BLaER1 treated with 17β-estradiol and CSF1 and Interleukin-3, amounts not matched to agents 10 nM and 100 nM (cell line): ENCODE results near the gene CSF1R.

Source experiments
- H3K27ac ChIP-seq, 11 experiments: shearing (Covaris generic); formaldehyde crosslinking; 2 replicates each; pipeline ENCODE4 v1.8.1; 2022
- H3K27me3 ChIP-seq, 11 experiments: shearing (Covaris generic); formaldehyde crosslinking; 2 replicates each; pipeline ENCODE4 v1.8.1; 2022
- H3K36me3 ChIP-seq, 11 experiments: shearing (Covaris generic); formaldehyde crosslinking; 2 replicates each; pipeline ENCODE4 v1.8.1; 2022
- H3K4me1 ChIP-seq, 10 experiments: shearing (Covaris generic); formaldehyde crosslinking; 2 replicates each; pipeline ENCODE4 v1.8.1; 2022
- H3K4me2 ChIP-seq, 11 experiments: shearing (Covaris generic); formaldehyde crosslinking; 2 replicates each; pipeline ENCODE4 v1.8.1; 2022
- H3K4me3 ChIP-seq, 10 experiments: shearing (Covaris generic); formaldehyde crosslinking; 2 replicates each; pipeline ENCODE4 v1.8.1; 2022
- H3K9ac ChIP-seq, 11 experiments: shearing (Covaris generic); formaldehyde crosslinking; 2 replicates each; pipeline ENCODE4 v1.8.1; 2022
- H3K9me3 ChIP-seq, 11 experiments: shearing (Covaris generic); formaldehyde crosslinking; replicated peaks in 1 of 11; 2 replicates each; pipeline ENCODE4 v1.8.1; 2022
- H4K20me1 ChIP-seq, 11 experiments: shearing (Covaris generic); formaldehyde crosslinking; 2 replicates each; pipeline ENCODE4 v1.8.1; 2022
- Cebpa-rat ChIP-seq, 11 experiments: shearing (Covaris generic); IDR thresholded peaks; 2 replicates each; pipeline ENCODE4 v1.8.1; 2022

The CSF1R gene

GRCh38 chr5:150111122-150111521 is 24.8 kb upstream of the CSF1R start:
- 0 out of 22 replicates have a peak overlapping the region, but pooled peaks of 4 of the 11 experiments have one; percentile 2 to 22 (median 12) for H3K27ac ChIP-seq
- H3K4me3 ChIP-seq, result no peak overlapping the region
- no peak for TF ChIP-seq Cebpa-rat (IDR thresholded peaks at IDR 0.05)
- no peaks in the 10 kb centered on the region for H3K9me3 ChIP-seq
- peaks cover 0 to 24% (median 19%) of the 10 kb centered on the region in 11 experiments; a peak in 15 of 22 replicates for H3K36me3 ChIP-seq
- peak overlapping the region in 3 of 11 experiments; percentile 20 to 80 (median 66); a peak in 3 of 22 replicates for H3K4me2 ChIP-seq
- peaks cover 54 to 93% (median 69%) of the 10 kb centered on the region in 10 experiments for H3K4me1 ChIP-seq
- no peaks in the 10 kb centered on the region for H3K27me3 ChIP-seq
- no peaks in the 10 kb centered on the region for H4K20me1 ChIP-seq
- H3K9ac ChIP-seq, result 0 out of 22 replicates have a peak overlapping the region, but pooled peaks of 1 of the 11 experiments have one; percentile 25

DNA sequence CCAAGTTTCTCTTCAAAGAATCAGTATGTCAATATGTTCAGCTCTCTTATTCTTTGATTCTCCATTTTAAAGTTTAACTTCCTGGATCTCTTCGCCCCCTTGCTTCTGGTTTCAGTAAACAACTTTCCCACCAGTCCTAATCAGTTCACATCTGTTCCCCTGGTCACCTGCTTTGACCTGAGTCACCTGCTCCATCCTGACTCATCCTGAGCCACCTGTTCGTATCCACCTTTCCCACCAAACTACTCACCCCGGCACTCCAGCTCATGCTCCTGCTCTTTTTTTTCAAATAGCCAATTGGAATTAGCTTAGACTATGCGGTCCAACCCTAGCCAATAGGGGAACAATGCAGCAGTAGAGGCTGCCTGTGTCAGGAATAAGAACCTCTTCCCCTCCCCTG is 23.6 kb upstream of the CSF1R start:
- Histone ChIP-seq H3K9me3 (no peaks in the 10 kb centered on the region), H4K20me1 (no peaks in the 10 kb centered on the region), H3K4me2 (peak overlapping the region in 2 of 11 experiments; percentile 89; a peak in 2 of 22 replicates), H3K36me3 (peaks cover 0 to 12% (median 8%) of the 10 kb centered on the region in 11 experiments; a peak in 11 of 22 replicates), H3K4me1 (peaks cover 55 to 89% (median 68%) of the 10 kb centered on the region in 10 experiments), H3K27me3 (no peaks in the 10 kb centered on the region), H3K4me3 (no peak overlapping the region), H3K27ac (no peak overlapping the region), H3K9ac (no peak overlapping the region)
- no peak for TF ChIP-seq Cebpa-rat (IDR thresholded peaks at IDR 0.05)

DNA sequence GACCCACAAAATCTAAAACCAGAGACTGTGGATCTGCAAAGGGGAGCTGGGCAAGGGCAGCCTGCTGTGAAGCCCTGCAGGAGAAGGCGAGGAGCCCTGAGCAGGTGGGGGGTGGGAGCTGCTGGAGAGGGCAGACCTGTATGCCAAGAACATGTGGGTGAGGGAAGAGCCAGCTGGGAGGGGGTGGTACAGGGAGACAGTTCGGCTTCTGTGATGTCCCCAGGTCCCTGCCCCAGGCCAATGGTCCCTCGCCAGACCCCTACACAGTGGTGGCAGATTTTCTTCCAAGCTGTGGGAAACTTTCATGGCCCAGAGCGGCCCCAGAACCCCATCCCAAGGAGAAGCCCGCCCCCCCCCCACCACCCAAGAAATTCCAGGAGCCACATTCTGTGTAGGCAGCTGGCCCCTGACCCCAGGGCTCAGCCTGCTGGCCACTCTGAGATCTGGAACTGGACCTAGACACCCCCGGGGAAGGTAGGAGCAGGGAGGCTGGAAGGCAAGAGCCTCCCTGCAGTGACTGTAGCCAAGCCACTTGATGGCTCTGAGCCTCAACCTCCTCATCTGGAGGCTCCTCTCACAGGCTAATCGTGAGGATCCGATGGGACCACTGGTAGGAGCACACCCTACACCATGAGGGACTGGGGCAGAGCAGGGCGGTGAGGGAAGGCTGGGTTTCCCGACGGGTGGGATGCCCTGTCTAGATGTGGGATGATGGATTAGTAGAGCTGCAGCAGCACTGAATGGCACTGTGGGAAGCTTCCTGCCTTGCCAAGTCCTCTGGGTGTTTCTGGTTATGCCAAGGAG is 22.6 kb upstream of the CSF1R start:
- Histone ChIP-seq H3K27ac (peak overlapping the region in 4 of 11 experiments; percentile 11 to 49 (median 28); a peak in 4 of 22 replicates), H3K9me3 (no peaks in the 10 kb centered on the region), H4K20me1 (no peaks in the 10 kb centered on the region), H3K36me3 (peaks cover 0 to 2% (median 0%) of the 10 kb centered on the region in 11 experiments; a peak in 6 of 22 replicates), H3K4me3 (no peak overlapping the region), H3K27me3 (no peaks in the 10 kb centered on the region), H3K9ac (0 out of 22 replicates have a peak overlapping the region, but pooled peaks of 1 of the 11 experiments have one; percentile 60), H3K4me2 (peak overlapping the region in 5 of 11 experiments; percentile 56 to 89 (median 78); a peak in 11 of 22 replicates), H3K4me1 (peaks cover 45 to 90% (median 58%) of the 10 kb centered on the region in 10 experiments)
- TF ChIP-seq Cebpa-rat (IDR thresholded peaks at IDR 0.05), result no peak

DNA sequence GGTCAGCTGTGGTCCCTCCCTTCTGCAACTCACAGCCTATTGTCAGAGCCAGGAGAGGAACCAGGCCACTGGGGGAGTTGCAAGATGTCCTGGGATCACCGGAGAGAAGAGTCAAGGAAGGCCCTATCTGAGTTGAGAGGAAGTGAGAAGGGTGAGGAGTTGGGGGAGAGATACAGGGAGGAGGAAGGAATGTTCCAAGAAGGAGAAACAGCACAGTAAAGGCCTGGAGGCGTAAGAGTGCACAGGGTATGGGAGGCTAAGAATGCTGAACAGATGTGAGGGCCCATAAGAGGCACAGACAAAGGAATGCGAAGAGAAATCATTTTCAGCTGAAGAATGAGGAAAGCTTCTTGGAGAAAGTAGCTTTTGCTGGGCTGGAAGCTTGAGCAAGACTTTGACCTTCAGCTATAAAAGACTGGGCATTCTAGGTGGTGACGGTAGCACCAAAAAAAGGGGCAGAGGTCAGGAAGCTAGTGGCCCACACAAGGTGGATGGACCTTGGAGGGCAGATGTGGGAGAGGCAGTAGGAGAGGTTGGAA is 21.6 kb upstream of the CSF1R start:
- Histone ChIP-seq H3K27me3 (no peaks in the 10 kb centered on the region), H3K4me2 (peak overlapping the region in 8 of 11 experiments; percentile 1 to 89 (median 67); a peak in 13 of 22 replicates), H3K4me1 (peaks cover 36 to 90% (median 56%) of the 10 kb centered on the region in 10 experiments), H3K27ac (peak overlapping the region in 3 of 11 experiments; percentile 11 to 49 (median 20); a peak in 4 of 22 replicates), H3K4me3 (no peak overlapping the region), H3K9ac (peak overlapping the region in 1 of 11 experiments; percentile 60; a peak in 1 of 22 replicates), H3K36me3 (no peaks in the 10 kb centered on the region), H3K9me3 (no peaks in the 10 kb centered on the region), H4K20me1 (no peaks in the 10 kb centered on the region)
- no peak for TF ChIP-seq Cebpa-rat (IDR thresholded peaks at IDR 0.05)

DNA sequence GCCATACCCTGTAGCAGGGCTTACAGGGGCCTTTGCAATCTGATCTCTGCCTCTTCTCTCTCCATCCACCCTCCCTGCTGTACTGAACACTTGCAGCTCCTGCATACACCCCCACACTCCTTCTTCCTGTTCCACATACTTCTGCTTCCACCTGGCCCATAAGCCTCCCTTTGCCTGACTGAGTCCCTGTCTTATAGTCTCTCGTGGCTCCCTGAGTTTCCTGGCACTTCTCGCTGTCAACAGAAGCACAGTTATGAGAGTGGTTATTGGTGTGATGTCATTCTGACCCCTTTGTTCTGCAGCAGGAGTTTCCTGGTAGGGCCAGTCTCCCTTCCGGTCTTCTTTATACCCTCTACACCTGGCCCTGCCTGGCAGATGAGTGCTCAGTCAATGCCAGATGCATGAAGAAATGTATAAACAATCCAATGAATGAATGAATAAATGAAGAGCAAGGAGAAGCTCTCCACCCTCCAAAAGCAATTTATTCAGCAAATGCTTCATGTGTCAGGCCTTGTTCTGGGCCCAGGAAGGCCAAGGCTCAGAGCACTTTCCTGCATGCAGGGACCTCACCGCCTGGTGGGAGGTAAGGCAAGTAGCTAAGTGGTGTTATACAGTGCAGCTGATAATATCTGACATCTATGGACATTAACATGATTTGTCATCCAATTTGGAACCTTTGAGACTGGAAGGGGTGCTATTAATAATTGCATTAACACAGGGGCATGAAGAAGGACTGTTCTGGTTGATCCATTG is 20.5 kb upstream of the CSF1R start:
- Histone ChIP-seq H4K20me1 (no peaks in the 10 kb centered on the region), H3K27ac (peak overlapping the region in 3 of 11 experiments; percentile 13 to 45 (median 22); a peak in 5 of 22 replicates), H3K9ac (no peak overlapping the region; a peak in 1 of 22 replicates), H3K4me1 (peaks cover 25 to 90% (median 49%) of the 10 kb centered on the region in 10 experiments), H3K4me3 (no peak overlapping the region), H3K9me3 (no peaks in the 10 kb centered on the region), H3K36me3 (no peaks in the 10 kb centered on the region), H3K27me3 (no peaks in the 10 kb centered on the region), H3K4me2 (peak overlapping the region; percentile 36 to 89 (median 57))
- no peak for TF ChIP-seq Cebpa-rat (IDR thresholded peaks at IDR 0.05)

DNA sequence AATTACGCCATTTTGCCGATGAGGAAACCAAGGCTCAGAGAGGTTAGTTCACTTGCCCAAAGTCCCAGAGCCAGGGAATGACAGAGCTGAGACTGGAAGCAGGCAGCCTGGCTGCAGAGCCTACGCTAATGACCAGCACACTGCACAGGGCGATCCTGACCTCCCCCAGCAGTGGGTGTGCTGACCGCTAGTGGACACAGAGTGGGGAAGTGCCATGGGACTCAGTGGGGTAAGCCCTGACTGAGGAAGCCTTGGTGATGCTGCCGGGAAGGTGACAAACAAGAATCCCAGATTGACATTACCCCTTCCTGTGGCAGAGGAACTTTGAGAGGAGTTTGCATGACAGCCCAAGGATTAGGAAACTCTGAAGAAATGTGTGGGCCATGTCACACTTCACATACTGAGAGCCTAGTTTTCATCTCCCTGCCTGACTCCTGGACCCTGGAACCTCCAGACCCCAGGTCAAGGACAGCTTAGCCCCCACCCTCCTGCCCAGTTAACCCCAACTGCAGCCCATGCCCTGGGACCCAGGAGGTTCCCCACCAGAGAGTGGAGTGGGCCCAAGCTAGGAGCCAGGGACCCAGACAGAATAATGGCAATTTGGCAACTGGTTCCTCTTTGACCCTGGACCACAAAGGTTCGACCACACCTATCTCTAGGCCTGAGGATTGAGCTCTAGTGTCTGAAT is 19.7 kb upstream of the CSF1R start:
- peak overlapping the region; percentile 36 to 89 (median 57) for H3K4me2 ChIP-seq
- no peaks in the 10 kb centered on the region for H3K9me3 ChIP-seq
- H3K4me1 ChIP-seq, result peaks cover 20 to 90% (median 46%) of the 10 kb centered on the region in 10 experiments
- H3K4me3 ChIP-seq, result no peak overlapping the region
- no peak for TF ChIP-seq Cebpa-rat (IDR thresholded peaks at IDR 0.05)
- H3K27ac ChIP-seq, result peak overlapping the region in 4 of 11 experiments; percentile 13 to 45 (median 19); a peak in 6 of 22 replicates
- no peaks in the 10 kb centered on the region for H3K36me3 ChIP-seq
- H3K9ac ChIP-seq, result peak overlapping the region in 1 of 11 experiments; percentile 34; a peak in 1 of 22 replicates
- no peaks in the 10 kb centered on the region for H4K20me1 ChIP-seq
- H3K27me3 ChIP-seq, result no peaks in the 10 kb centered on the region

GRCh38 chr5:150104550-150104870 is 18.2 kb upstream of the CSF1R start:
- Histone ChIP-seq H3K4me2 (peak overlapping the region in 2 of 11 experiments; percentile 73 to 84; a peak in 4 of 22 replicates), H3K27ac (peak overlapping the region in 2 of 11 experiments; percentile 62 to 63; a peak in 2 of 22 replicates), H3K36me3 (no peaks in the 10 kb centered on the region), H3K9me3 (no peaks in the 10 kb centered on the region), H3K27me3 (no peaks in the 10 kb centered on the region), H3K4me1 (peaks cover 20 to 85% (median 43%) of the 10 kb centered on the region in 10 experiments), H3K4me3 (no peak overlapping the region), H4K20me1 (no peaks in the 10 kb centered on the region), H3K9ac (no peak overlapping the region)
- TF ChIP-seq Cebpa-rat (IDR thresholded peaks at IDR 0.05), result no peak
